Measurements from ENCODE around the gene LTA.
A peak's percentile ranks its signal among the peaks of the same experiment; 100 is the strongest.
"Not testable (repeated sequence)": the region's sequence is repeated elsewhere in the genome, so short reads cannot be mapped to it uniquely, and the experiment has no call there.

Gene LTA

GRCh38 chr6:31588871-31589650 is 17.0 kb downstream of the LTA start:
- DNase-seq = no peak

GRCh38 chr6:31590691-31591090 is 18.6 kb downstream of the LTA start:
- not testable (repeated sequence) for DNase-seq

- DNase-seq = peak in 1 of 6 experiments; percentile 34
These were observed 20.3 kb downstream of the LTA start for GRCh38 chr6:31592396-31592771.

- DNase-seq = peak in 5 of 6 experiments; percentile 29 to 81 (median 67)
These were observed 24.9 kb downstream of the LTA start for GRCh38 chr6:31597006-31597405.

GRCh38 chr6:31607317-31607716 is 35.2 kb downstream of the LTA start:
- no peak for DNase-seq

GRCh38 chr6:31609519-31610406 is 37.7 kb downstream of the LTA start:
- DNase-seq = no peak

- DNase-seq = no peak
These were observed 38.9 kb downstream of the LTA start for GRCh38 chr6:31610968-31611367.

- no peak for DNase-seq
These were observed 42.1 kb downstream of the LTA start for GRCh38 chr6:31614075-31614619.

GRCh38 chr6:31614684-31615578 is 42.8 kb downstream of the LTA start, which contains the start of gene AIF1:
AIF1 (plus strand) TSS chr6:31615234; CDS start chr6:31615330, 96 bp downstream.
- DNase-seq = no peak

GRCh38 chr6:31615748-31616147 is 43.7 kb downstream of the LTA start:
- DNase-seq = peak; percentile 5 to 48 (median 19)

- no peak for DNase-seq
These were observed 44.9 kb downstream of the LTA start for GRCh38 chr6:31617010-31617409.

GRCh38 chr6:31619805-31620585 is 47.9 kb downstream of the LTA start:
- peak; percentile 96 to 99 (median 97) for DNase-seq

- DNase-seq = peak in 3 of 6 experiments; percentile 79 to 99 (median 97)
These were observed 48.7 kb downstream of the LTA start, which contains the start of gene PRRC2A for GRCh38 chr6:31620586-31621319. PRRC2A (plus strand) TSS chr6:31620715; CDS start chr6:31622790, 2,075 bp downstream.

- peak in 1 of 6 experiments; percentile 29 for DNase-seq
These were observed 49.3 kb downstream of the LTA start for GRCh38 chr6:31621320-31621939.

- DNase-seq = no peak
These were observed 49.9 kb downstream of the LTA start for GRCh38 chr6:31621991-31622390.

- DNase-seq = no peak
These were observed 50.6 kb downstream of the LTA start for GRCh38 chr6:31622684-31623091.
